Head of caudate nucleus (tissue), 42 donors: Measurements from ENCODE around the gene ACTR8.

ENCODE experiments used
- DNase-seq, 42 donors: peaks; one replicate each; pipeline versions ENCODE4 v3.0.0 to v3.0.0-alpha.2; 2020 to 2021; ENCODE audit warnings: mixed read lengths in 7 of 42
- intact Hi-C: fragments of 100-400 bp; cut with DNase I; formaldehyde crosslinking; loops from one replicate; pipeline ENCODE4 v1.15.0; 2022

ACTR8 gene

GRCh38 chr3:53880396-53881345, 1.3 kb downstream of the ACTR8 start:
- DNase-seq: no peak
- intact Hi-C loops: no loop called here

DNA sequence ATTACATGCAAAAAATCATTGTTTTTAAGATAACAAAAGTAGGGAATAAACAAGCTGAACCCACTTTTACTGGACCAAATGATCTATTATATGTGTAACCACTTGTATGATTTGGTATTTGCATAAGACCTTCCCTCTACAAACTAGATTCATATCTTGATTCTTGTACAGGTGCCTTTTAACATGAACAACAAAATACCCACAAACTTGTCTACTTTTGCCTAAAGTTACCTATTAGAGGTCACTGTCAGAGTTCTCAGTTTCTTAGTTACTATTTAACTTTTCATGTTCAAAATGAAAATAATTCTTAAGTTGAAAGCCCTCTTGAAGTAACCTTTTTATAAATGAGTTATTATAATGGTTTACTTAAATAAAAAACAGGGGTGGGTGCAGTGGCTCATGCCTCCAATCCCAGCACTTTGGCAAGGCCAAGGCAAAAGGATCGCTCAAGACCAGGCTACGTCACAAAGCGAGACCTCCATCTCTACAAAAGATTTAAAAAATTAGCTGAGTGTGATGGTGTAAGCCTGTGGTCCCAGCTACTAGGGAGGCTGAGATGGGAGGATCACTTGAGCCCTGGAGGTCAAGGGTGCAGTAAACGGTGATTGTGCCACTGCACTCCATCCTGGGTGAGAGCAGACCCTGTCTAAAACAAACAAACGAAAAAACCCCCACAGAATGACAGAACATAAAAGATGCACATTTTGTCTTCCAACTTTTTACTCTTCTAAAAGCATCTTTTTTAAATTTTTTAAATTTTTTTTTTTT, 16.0 kb downstream of the ACTR8 start:
- DNase-seq: no peak
- intact Hi-C loops: no loop called here

GRCh38 chr3:53863145-53863544, 18.8 kb downstream of the ACTR8 start:
- no peak for DNase-seq
- intact Hi-C loops: no loop called here

DNA sequence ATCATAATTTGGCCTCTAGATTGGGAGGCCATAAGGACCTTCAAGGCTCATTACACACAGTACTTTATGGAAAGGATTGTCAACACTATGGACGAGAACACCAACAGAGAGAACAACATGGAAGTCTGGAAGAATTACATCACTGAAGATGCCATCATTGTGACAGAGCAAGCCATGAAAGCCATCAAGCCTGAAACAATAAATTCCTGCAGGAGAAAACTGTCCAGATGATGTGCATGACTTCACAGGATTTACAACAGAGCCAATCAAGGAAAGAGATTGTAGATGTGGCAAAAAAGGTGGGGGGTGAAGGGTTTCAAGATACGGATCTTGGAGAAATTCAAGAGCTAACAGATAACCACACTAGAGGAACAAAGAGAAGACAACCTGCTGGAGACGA, 19.7 kb downstream of the ACTR8 start:
- intact Hi-C loops: no loop called here

DNA sequence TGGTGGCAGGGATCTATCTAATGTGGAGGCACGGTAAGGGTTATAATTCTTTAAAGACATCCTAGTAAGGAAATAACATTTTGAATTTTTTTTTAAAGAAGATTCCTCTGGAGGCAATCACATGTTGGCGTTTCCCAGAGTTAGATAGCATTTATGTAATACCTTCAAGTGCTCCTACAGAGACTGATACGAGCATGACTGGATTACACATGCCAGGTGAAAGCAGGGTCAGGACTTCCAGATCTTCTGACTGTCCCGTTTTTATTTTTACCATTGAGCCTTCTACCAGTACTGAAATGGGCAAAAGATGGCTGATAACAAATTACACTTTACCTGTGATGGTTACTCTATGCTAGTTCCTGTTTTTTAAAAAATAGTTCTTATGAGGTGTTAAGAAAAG, 21.8 kb downstream of the ACTR8 start:
- intact Hi-C loops: no loop called here
- peak in 9 of 42 donors; percentile 12 to 64 (median 36) for DNase-seq

More for the DNA sequence above, 19.7 kb downstream of the ACTR8 start:
- no peak for DNase-seq

DNA sequence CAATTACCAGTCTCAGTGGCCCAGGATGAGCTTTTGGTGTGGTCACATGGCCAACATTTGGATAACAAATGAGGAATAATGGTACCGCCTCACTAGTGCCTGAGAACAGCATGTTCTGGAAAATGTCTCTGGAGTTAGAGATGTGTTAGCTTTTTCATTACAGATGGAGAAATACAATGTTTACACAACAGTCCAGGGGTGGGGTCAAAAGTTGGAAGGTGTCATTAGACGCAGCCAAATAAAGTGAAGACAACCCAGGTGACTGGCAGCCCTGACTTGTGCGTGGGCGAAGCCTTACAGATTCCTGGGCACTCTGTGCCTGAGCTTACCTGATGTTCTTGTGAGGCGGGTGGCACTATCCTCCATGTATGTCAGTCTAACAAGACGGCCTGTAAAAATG, 22.8 kb downstream of the ACTR8 start:
- no peak for DNase-seq
- intact Hi-C loops: no loop called here

DNA sequence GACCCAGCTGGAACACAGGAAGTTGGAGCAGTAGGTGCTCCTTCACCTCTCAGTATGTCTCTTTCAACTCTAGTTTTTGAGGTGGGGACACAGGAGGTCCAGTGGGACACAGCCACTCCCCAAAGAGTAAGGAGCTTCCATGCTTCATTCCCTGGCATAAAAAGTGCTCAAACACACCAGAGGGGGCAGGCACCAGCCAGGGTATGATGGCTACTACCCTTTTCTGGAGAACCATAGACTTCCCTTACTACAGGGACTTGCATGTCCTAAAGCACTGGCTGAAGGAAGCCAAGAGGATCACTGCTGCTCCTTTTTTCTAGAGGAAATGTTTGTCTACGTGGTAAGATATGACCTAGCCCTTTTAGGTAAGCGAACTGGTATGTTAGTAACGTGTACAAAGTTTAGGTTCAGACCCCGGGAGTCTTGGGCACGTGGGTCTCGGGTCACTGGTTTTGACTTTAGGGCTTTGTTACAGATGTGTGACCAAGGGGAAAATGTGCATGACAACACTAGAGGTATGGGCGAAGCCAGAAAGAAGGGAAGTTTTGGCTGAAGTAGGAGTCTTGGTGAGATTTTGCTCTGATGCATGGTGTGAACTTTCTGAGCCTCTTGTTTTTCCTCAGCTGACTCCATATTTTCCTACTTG, 23.7 kb downstream of the ACTR8 start:
- no peak for DNase-seq
- intact Hi-C loops: no loop called here

GRCh38 chr3:53856964-53857363, 25.0 kb downstream of the ACTR8 start:
- no peak for DNase-seq
- intact Hi-C loops: no loop called here

DNA sequence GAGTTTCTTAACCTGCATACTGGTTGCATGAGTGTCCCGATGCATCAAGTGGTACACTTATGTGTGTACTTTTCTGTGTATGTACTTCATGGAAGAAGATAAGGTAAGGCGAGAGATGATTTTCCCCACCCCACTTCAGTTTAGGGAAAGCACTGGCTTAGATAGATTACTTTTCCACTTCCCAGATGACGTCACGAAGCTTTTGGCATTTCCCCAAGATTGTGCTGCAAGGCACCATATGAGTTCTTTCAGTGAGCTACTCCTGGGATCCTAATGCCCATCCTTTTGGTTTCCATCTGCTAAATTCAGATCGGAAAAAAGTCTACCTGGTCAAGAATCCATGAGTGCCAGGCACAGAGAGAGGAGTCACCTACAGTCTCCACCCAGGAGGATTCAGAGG, 31.1 kb downstream of the ACTR8 start:
- no peak for DNase-seq
- intact Hi-C loops: no loop called here

GRCh38 chr3:53849916-53850315, 32.0 kb downstream of the ACTR8 start:
- no peak for DNase-seq
- intact Hi-C loops: no loop called here

DNA sequence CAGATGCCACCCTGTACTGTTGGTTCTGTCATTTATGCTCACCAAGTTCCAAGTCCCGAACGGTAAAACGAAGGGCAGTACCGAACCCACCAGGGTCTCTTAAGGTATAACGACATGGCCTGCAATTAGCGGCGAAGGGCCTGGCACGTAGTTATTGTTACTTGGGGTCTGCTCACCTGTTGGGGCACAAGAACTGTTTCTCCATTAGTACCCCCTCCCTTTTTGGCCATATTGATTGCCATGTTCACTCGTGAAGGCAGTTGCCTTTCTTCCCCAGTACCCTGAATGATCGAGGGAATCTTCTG, 35.1 kb downstream of the ACTR8 start:
- DNase-seq: no peak
- intact Hi-C loops: no loop called here

DNA sequence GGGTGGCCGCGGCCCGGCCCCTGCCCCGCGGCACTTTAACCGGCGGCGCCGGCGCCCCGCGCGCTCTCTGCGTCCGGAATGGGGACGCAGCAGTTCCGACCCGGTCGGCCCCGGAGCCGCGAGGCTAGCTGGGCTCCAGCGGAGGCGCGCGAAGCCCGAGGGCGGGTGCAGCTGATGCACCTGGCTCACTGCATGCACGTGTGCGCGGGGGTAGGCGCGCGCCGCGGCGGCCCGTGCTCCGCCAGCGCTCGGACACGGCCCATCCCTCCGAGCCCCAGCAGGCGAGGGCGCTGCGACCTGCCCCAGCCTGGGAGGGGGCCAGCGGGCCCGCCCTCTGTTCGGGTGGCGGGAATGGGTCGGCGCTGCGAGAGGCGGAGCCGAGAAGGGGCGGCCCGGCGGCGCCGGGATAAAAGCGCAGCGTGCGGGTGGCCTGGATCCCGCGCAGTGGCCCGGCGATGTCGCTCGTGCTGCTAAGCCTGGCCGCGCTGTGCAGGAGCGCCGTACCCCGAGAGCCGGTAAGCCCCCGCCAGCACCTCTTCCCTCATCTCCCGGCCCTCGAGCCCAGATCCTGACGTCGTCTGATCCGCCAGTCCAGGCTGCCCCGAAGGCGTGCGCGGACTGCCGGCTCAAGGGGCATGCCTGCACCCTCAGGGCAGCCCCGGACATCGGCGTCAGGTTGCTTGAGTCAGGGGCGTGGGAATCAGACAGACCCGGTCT, 35.7 kb downstream of the ACTR8 start, which contains the start of the genes CHDH and IL17RB:
CHDH (minus strand) TSS at position 286 of the 717 bp plus-strand sequence. CDS start 22,411 bp downstream, outside the sequence.
IL17RB (plus strand) TSS at position 435 of the 717 bp plus-strand sequence; CDS start at position 456, 21 bp downstream.
- DNase-seq: peak; percentile 32 to 92 (median 81)
- intact Hi-C loops: no loop called here

DNA sequence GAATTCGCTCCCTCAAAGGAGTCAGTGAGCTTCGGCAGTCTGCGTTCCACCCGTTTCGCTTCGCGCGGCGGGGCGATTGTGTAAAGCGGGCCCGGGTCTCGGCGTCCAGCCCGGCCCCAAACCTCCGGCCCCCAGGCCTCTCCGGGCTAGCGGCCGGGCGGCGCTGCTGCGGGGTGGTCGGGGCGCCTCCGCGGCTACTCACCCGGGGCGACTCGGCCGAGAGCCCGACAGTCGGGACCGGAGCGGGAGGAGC, 36.1 kb downstream of the ACTR8 start:
- intact Hi-C loops: no loop called here
- DNase-seq: no peak

DNA sequence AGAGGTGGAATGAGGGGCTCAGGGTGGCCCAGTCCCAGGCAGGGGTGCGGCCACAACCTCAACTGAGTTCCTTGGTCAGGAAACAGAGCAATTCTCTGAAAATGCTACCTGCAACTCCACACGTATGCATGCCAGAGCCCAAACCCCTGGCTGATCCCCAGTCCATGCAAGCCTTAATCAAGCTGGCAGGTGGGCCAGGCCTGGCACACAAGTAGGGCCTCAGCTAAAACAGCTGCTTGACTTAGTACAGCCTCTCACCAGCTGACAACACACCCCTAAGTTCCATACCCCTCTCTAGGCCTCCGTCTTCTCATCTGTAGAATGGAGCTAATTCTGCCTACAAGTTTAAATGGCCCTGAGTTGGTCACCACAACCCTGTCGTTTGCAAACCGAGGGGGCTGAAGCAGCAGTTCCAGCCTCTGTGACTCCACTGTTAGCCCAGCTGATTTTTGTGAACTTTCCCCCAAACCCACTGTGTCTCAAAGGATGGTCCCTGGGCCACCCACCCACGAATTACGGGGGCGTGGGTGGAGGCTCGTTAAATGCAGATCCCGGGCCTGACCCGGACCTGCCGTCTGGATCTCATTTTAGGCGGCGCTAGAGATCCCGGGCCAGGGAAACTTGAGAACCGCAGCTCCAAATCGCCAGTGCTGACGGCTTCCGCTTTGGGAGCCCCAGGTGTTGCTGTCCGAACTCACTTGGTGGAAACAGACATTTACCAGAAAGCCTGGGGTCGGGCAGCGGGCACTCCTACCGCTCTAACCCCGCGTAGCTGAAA, 36.7 kb downstream of the ACTR8 start:
- intact Hi-C loops: no loop called here

GRCh38 chr3:53844262-53845102, 37.5 kb downstream of the ACTR8 start:
- intact Hi-C loops: no loop called here
- peak in 15 of 42 donors; percentile 19 to 74 (median 44) for DNase-seq

More for the DNA sequence above, 36.7 kb downstream of the ACTR8 start:
- DNase-seq: peak in 35 of 42 donors; percentile 28 to 77 (median 51)

- no peak for DNase-seq
- intact Hi-C loops: no loop called here
Observed at GRCh38 chr3:53843195-53844177, 38.5 kb downstream of the ACTR8 start.
